Activated CD4-positive, alpha-beta T cell treated with anti-CD3 and anti-CD28 coated beads, Interleukin-2, amount 50 U/mL, for 24 hours (primary cell): ENCODE data around the gene OXNAD1.

Experiments
- DNase-seq, 2 donors: peaks; one replicate each; pipeline ENCODE4 v3.0.0-alpha.2; 2020; ENCODE audit warnings: low read depth in 1 of 2, low spot score in 1 of 2

Gene OXNAD1

DNA sequence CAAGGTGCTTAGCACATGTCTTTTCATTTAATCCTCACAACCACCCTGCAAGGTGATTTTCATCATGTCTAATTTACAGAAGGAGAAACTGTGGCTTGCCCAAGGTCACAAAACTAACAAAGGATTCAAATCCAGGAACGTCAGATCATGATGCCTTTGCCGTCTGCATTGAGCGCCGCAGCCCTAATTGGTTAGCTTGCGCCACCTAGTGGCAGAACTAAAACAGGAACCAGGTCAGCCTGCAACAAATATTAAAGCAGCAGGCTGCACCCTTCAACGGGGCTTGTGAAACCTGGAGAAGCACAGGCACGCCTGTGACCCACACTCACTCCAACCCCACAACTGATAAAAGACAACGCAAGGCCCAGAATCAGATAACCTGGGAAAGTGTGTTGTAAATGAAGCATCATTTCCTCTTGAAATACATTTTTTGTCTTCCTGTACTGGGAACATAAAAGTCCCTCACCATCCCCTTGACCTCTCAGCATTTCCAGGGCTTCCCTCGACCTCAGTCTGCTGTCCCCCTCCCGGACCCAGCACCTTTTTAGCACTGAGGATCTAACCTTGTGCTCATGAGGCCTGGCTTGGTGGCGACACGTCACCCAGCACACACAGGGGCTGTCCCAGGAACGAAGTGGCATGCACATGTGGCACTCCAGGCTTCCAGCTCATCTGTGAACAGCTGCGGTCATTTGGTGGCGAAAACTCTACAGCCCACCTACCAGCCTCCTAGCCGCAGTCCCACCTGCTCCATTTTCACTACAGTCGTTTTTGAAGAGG, 17.5 kb upstream of the OXNAD1 start:
- peak; percentile 44 to 76 for DNase-seq

- DNase-seq = no peak
Observed at GRCh38 chr3:16248556-16248955, 16.5 kb upstream of the OXNAD1 start.

DNA sequence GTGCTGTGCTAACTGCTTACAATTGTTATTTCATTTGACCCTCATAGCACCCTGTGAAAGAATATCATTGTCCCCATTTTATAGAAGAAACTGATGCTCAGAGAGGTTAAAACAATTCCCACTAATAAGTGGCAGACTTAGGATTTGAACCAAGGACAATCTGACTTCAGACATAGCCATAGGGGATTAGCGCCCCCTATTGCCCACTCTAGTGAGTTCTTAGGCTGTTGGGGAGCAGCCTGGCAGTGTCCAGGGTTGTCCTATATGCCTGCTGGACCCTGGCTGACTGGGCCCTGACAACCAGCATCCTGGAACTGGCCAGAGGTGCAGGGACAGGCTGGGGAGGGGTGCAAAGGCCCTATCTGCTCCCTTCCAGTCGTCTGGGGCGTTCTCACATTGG, 15.7 kb upstream of the OXNAD1 start:
- no peak for DNase-seq

- no peak for DNase-seq
Observed at GRCh38 chr3:16249886-16250285, 15.1 kb upstream of the OXNAD1 start.

DNA sequence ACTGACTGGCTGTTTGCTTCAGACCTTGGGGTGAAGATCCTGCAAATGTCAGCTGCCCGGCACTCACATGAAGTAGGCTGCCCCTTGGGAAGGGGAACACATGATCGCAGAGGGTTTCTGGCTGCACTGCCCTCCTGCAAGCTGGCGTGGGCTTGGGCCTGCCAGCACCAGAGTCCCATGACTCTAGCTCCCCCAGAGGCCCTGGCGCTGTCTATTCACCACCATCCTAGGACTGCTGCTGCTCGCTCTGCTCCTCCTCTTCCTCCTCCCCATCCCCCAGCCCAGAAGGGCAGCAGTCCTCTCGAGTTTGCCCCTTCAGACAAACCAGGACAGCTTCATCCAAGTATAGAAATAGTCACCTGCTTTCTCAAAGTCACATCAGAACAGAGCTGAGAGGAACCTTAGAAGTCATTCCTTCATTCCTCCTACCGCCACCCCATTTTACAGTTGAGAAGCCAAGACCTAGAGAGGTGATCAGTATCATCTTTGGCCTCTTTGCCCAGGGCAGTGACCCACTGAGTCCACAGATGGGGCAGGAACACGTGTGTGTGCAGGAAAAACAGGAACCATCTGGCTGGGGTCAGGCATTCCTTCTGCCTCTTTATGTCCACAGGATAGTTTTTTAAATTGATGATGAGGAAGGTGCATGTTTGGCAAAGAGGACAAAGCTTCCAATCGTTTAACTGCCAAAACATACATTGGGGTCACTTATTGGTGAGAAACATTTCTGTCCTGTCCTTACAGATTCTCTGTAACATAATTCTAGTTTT, 13.5 kb upstream of the OXNAD1 start:
- no peak for DNase-seq

DNA sequence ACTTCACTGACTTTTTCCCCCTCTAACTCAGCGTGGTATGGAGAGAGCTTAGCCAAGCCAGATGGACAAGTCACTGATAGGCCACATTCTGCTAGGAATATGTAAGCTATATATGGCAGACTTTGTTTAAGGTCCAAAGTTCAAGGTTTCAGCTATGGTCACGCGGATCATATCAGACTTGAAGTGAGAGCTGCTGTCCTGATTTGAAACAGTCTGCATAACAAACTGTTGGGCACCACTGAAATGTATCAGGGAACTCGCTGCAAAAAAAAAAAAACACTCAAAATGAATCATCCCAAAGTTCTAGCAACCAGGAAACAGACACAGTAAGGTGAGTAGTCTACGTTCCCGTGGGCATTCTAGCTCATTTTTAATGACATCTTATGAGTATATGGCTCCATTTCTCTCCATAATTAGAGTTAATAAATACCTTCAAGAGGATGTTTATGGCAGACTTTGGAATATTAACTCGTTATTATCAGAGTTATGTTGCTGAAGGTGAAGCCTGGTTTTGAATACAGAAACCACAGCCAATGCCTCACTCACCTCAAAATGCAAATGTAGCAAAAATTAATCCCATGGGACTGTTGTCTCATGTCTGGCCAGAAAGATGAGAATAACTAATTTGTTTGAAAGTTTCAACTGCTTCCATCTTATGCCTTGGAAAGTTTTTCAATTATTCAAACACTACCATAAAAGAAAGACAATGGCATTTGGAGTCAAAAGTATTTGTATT, 12.6 kb upstream of the OXNAD1 start:
- no peak for DNase-seq

- DNase-seq = no peak
Observed at GRCh38 chr3:16252988-16253387, 12.0 kb upstream of the OXNAD1 start.

DNA sequence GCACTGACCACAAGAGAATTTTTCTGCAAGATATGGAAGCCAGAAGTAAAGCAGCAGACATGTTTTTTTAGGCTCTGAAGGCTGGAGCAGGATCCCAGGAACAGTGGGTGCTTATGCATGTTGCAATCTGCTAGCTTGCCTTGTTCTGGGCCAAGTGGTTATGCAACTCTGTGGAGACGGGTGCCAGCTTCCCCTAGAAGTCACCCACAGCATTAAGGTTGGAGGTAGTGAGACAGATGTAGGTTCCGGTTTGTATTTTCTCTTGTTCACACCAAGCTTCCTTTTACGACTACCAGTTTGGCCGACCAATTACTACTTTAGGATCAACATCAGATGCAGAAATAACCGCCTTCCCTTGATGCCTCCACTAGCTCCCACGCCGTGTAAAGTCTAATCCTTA, 11.4 kb upstream of the OXNAD1 start:
- no peak for DNase-seq

DNA sequence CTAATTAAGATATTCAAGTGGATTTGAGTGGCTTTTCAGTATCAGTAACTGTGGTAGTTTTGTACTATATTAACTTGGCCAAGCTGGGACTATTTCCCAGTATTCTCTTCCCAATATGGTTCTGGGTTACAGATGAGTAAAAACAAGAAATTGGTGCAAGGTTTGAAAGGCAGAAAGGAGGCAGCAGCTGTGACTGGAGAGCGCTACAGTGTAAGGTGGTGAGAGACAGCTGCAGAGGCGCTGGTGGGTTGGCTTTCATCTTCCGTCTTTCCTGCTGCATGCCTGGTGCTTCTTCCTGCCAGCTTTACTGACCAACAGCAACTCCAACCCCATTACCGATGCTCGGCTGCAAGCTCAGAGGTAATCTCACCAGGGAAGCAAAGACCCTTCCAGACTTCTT, 10.1 kb upstream of the OXNAD1 start:
- DNase-seq = no peak

DNA sequence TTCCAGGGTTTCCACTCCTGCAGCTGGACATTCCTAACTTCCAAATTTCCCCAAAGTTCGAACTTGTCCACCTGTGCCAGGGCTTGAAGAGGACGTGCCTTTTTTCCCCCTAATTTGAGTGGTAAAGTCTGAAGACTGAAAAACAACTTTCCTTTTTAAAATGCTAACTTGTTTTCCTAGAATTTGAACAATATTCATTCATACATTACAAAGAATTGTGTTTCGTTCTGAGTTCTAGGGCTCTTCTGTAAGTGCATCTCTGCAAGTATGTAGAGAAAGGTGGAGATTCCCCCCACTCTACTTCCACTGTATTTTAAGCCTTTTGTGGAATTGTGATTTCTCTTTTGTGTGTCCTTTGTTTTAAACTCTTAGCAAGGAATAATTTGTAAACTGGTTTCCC, 9.7 kb upstream of the OXNAD1 start:
- DNase-seq = no peak

GRCh38 chr3:16255726-16256125, 9.3 kb upstream of the OXNAD1 start:
- DNase-seq = no peak

- no peak for DNase-seq
Observed at GRCh38 chr3:16257309-16257708, 7.7 kb upstream of the OXNAD1 start.

DNA sequence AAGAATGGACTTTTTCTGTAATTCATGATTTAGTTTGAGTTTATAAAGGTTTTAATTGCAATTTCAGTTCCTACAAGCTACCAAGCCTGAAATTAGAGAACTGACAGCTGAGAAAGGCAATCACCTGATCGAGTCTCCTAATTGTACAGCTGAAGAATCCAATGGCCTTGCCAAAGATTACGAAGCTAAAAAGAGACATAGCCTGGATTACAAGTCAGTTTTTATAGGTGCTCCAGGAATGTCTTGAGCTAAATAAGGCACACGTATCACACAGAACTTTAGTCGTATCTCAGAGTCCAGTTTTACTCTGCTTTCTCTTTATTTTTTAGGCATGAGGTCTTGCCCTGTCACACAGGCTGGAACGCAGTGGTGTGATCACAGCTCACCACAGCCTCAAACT, 6.8 kb upstream of the OXNAD1 start:
- no peak for DNase-seq

- no peak for DNase-seq
Observed at GRCh38 chr3:16258866-16259265, 6.1 kb upstream of the OXNAD1 start.

- no peak for DNase-seq
Observed at GRCh38 chr3:16260046-16260445, 5.0 kb upstream of the OXNAD1 start.

- no peak for DNase-seq
Observed at GRCh38 chr3:16262174-16262573, 2.8 kb upstream of the OXNAD1 start.

DNA sequence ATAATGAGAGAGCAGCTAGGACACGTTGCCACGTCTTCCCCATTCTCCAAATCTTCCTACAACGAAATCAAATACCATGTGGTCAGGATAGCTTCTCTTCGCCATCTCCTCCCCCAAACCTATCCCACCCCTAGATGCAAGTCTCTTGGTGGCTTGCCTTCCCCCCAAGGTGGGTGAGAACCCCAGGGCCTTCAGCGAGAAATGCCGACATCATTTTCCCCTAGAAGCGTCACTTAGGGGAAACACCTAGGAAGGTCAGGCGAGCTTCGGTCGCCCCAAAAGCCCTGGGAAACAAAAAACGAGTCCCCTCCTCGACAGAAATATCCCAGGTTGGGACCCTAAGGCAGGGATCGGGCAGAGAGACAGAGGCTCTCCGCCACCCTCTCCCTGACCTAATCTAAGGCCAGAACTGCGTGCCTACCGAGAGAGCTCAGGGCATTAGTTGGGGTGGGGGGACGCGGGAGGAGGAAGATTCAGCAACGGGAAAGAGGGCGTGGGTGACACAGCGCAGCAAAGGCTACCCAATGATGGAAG, 771 bp upstream of the OXNAD1 start:
- peak in 1 of 2 donors; percentile 21 for DNase-seq

DNA sequence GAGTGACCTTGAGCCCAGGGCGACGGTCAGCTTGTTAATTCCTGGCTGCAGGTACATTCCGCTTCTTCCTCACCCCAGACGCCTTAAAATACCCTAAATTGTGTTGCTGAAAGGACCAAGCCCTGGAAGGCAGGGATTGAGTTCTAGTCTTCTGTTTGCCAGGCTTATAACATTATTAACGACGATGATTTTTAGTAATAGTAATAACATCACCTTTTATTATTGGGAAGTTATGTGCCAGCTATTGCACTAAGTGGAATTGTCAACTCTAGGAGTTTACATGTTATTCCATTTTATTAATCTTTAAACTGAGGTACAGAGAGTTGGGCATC, 409 bp downstream of the OXNAD1 start:
- DNase-seq = no peak

DNA sequence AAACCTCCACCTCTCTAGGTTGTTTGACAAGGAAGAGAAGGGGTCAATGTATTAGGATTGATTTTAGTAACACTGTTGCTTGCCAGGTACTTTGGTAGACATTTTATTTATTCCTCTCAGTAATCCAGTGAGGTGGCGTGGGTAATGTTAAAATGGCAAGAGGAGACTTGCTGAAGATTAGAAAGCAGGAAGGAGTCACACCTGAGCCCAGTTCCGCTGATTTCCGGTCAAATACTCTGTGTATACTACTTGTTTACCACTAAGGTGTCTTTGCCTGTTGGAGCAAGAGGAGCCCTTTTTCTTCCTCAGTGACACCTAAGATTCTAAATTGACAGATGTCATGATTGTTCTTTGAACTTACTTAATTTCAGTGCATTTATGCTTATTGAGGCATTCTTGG, 1.7 kb downstream of the OXNAD1 start:
- DNase-seq = no peak

DNA sequence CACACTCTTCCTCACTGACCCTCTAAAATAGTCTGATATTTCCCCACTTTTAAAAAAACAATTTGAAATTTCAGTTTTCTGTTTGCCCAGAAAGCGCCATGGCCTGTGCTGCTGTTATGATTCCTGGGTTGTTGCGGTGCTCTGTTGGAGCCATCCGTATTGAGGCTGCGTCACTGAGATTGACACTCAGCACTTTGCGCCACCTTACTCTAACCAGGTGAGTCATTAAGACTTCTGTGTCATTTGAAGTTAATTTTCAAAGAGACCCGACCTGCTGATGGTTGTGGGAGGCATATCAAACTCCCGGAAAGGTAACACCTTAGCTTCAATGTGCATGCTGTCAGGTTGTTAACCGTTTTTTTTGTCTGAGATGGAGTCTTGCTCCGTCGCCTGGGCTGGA, 5.8 kb downstream of the OXNAD1 start:
- no peak for DNase-seq

DNA sequence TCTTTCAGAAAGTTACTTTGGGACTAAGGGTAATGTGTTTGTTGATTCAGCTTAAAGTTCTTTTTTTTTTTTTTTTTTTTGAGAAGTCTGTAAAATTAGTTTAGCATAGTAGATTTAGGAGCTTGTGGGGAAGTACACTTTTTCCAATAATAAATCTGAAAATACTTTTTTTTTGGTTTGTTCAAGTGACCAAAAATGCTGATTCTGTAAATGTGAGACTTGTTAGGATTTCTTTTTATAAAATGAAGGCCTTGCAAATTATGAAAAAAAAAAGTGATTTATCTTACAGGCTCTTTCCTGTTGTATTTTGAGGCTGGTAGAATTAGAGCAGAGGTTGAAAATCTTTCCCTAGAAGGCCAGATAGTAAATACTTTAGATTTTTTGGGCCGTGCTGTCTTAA, 7.6 kb downstream of the OXNAD1 start:
- no peak for DNase-seq

- DNase-seq = no peak
Observed at GRCh38 chr3:16273867-16274266, 8.9 kb downstream of the OXNAD1 start.
